ENCODE data around the gene HDDC3.

The HDDC3 gene

DNA sequence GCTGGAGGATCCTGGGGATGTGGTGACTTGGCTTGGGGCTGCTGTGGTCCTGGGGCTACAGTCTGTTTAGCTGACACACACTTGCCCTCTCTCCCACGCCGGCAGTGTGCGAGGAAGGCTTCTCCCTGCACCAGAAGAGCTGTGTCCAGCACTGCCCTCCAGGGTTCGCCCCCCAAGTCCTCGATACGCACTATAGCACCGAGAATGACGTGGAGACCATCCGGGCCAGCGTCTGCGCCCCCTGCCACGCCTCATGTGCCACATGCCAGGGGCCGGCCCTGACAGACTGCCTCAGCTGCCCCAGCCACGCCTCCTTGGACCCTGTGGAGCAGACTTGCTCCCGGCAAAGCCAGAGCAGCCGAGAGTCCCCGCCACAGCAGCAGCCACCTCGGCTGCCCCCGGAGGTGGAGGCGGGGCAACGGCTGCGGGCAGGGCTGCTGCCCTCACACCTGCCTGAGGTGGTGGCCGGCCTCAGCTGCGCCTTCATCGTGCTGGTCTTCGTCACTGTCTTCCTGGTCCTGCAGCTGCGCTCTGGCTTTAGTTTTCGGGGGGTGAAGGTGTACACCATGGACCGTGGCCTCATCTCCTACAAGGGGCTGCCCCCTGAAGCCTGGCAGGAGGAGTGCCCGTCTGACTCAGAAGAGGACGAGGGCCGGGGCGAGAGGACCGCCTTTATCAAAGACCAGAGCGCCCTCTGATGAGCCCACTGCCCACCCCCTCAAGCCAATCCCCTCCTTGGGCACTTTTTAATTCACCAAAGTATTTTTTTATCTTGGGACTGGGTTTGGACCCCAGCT lies 51.0 kb downstream of the HDDC3 start:
- FAIRE-seq (no peak), DNase-seq (ENCODE audit: insufficient read length, low spot score) (no peak)

- no peak for DNase-seq (ENCODE audit: insufficient read length, low spot score)
- FAIRE-seq: no peak
Measured at GRCh38 chr15:90880381-90881145, 51.8 kb downstream of the HDDC3 start.

Measured in GM19239 (cell line).